Iris pigment epithelial cell (primary cell): Measurements from ENCODE around the gene CAVIN4.

Source experiments
- DNase-seq: peaks from one replicate; pipeline ENCODE4 v3.0.0-alpha.2; 2011; ENCODE audit warnings: low read depth

The CAVIN4 gene

GRCh38 chr9:100590481-100590880 lies 12.6 kb downstream of the CAVIN4 start:
- DNase-seq, result peak; percentile 83

GRCh38 chr9:100591139-100591538 lies 13.3 kb downstream of the CAVIN4 start:
- no peak for DNase-seq

- DNase-seq, result no peak
Observed at GRCh38 chr9:100591639-100592412, 13.9 kb downstream of the CAVIN4 start.

GRCh38 chr9:100595391-100596199 lies 17.7 kb downstream of the CAVIN4 start:
- peak; percentile 57 for DNase-seq

- DNase-seq, result no peak
Observed at GRCh38 chr9:100597236-100597635, 19.4 kb downstream of the CAVIN4 start.

- DNase-seq, result peak; percentile 76
Observed at GRCh38 chr9:100598641-100599145, 20.8 kb downstream of the CAVIN4 start.

- no peak for DNase-seq
Observed at GRCh38 chr9:100600521-100601079, 22.7 kb downstream of the CAVIN4 start.

GRCh38 chr9:100601216-100601615 lies 23.3 kb downstream of the CAVIN4 start:
- peak; percentile 64 for DNase-seq

- DNase-seq, result peak; percentile 65
Observed at GRCh38 chr9:100602342-100602801, 24.5 kb downstream of the CAVIN4 start.

- DNase-seq, result no peak
Observed at GRCh38 chr9:100605405-100605804, 27.5 kb downstream of the CAVIN4 start.

- DNase-seq, result no peak
Observed at GRCh38 chr9:100619194-100619593, 41.3 kb downstream of the CAVIN4 start.

GRCh38 chr9:100619665-100620064 lies 41.8 kb downstream of the CAVIN4 start:
- DNase-seq, result no peak

GRCh38 chr9:100623969-100624368 lies 46.1 kb downstream of the CAVIN4 start:
- DNase-seq, result no peak

GRCh38 chr9:100626949-100627348 lies 49.1 kb downstream of the CAVIN4 start:
- no peak for DNase-seq

- no peak for DNase-seq
Observed at GRCh38 chr9:100637787-100638186, 59.9 kb downstream of the CAVIN4 start.
